Vagina (tissue), 2 donors: Measurements from ENCODE around the gene PHOSPHO1.

Experiments used
- POLR2A ChIP-seq, 2 donors: fragments of 450-650 bp; IDR thresholded peaks; one replicate each; pipeline ENCODE4 v1.6.1; 2017; ENCODE audit warnings: antibody characterized with exemption in 2 of 2, mild to moderate bottlenecking in 2 of 2, moderate library complexity in 2 of 2
- TF ChIP-seq, protein P1 (sequence below), 3 experiments: fragments of 450-650 bp in 2 of 3; fragments of 200-600 bp in 1 of 3; sonication (generic) in 1 of 3; IDR thresholded peaks; one replicate each; pipeline ENCODE4 v1.5.1; 2017 to 2019; ENCODE audit warnings: antibody characterized with exemption in 3 of 3, mild to moderate bottlenecking in 2 of 3, moderate library complexity in 2 of 3

DNA sequence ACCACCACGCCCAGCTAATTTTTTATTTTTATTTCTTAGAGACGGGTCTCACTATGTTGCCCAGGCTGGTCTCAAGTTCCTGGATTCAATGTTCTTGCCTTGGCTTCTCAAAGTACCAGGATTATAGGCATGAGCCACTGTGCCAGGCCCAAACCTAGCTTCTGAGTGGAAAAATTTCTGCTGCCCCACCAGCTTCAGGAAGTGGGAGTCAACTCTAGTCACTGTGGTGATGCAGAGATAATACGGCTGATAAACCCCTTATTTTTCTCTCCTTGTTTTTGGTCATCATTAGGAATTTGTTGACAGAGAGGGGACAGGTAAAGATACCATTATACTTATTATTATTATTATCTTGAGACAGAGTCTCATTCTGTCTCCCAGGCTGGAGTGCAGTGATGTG is 27.8 kb upstream of the PHOSPHO1 start:
- TF ChIP-seq, protein P1, sequence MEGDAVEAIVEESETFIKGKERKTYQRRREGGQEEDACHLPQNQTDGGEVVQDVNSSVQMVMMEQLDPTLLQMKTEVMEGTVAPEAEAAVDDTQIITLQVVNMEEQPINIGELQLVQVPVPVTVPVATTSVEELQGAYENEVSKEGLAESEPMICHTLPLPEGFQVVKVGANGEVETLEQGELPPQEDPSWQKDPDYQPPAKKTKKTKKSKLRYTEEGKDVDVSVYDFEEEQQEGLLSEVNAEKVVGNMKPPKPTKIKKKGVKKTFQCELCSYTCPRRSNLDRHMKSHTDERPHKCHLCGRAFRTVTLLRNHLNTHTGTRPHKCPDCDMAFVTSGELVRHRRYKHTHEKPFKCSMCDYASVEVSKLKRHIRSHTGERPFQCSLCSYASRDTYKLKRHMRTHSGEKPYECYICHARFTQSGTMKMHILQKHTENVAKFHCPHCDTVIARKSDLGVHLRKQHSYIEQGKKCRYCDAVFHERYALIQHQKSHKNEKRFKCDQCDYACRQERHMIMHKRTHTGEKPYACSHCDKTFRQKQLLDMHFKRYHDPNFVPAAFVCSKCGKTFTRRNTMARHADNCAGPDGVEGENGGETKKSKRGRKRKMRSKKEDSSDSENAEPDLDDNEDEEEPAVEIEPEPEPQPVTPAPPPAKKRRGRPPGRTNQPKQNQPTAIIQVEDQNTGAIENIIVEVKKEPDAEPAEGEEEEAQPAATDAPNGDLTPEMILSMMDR (IDR thresholded peaks at IDR 0.05) = no peak
- TF ChIP-seq POLR2A (IDR thresholded peaks at IDR 0.05) = no peak
